CD14-positive monocyte (primary cell): ENCODE measurements around the gene GAS6. TPM values are rescaled to one million over a fixed set of nuclear protein-coding genes. Genes with fewer than 3 reads are reported as not detected.

Experiments
- DNase-seq, 3 donors: peaks; one replicate each; pipeline ENCODE4 v3.0.0-alpha.2; 2011 to 2022
- H2AFZ ChIP-seq: 2 replicates; pipeline ENCODE4 v1.6.0; 2012; ENCODE audit warnings: mild to moderate bottlenecking, low read depth, low read length, inconsistent platforms; ENCODE audit not compliant: insufficient read depth, poor library complexity, severe bottlenecking
- H3K27ac ChIP-seq, 2 donors: 1 replicate in 1 of 2; 2 replicates in 1 of 2; pipeline ENCODE4 v1.5.1; 2012 to 2013; ENCODE audit warnings: low read length in 2 of 2, control low read depth in 1 of 2, inconsistent platforms in 1 of 2, low read depth in 1 of 2, mild to moderate bottlenecking in 1 of 2
- H3K27me3 ChIP-seq, 2 donors: one replicate each; pipeline versions ENCODE4 v1.6.0 to v1.6.1; 2011 to 2013; ENCODE audit warnings: low read length in 2 of 2; ENCODE audit not compliant: control insufficient read depth in 2 of 2, insufficient read depth in 2 of 2
- H3K36me3 ChIP-seq, 2 donors: replicated peaks in 1 of 2; 1 replicate in 1 of 2; 2 replicates in 1 of 2; pipeline versions ENCODE4 v1.5.1 to v1.6.1; 2012 to 2013; ENCODE audit warnings: low read length in 2 of 2, control low read depth in 1 of 2, inconsistent platforms in 1 of 2, mild to moderate bottlenecking in 1 of 2; ENCODE audit not compliant: insufficient read depth in 2 of 2, control insufficient read depth in 1 of 2
- H3K4me1 ChIP-seq, 2 donors: 1 replicate in 1 of 2; 2 replicates in 1 of 2; pipeline versions ENCODE4 v1.5.1 to v1.6.1; 2012 to 2013; ENCODE audit warnings: low read length in 2 of 2, control low read depth in 1 of 2, inconsistent platforms in 1 of 2, mild to moderate bottlenecking in 1 of 2, moderate library complexity in 1 of 2; ENCODE audit not compliant: insufficient read depth in 2 of 2, control insufficient read depth in 1 of 2
- H3K4me2 ChIP-seq: replicated peaks from 2 replicates; pipeline ENCODE3; 2012; ENCODE audit warnings: low read length, moderate library complexity, mild to moderate bottlenecking; ENCODE audit not compliant: poor library complexity, severe bottlenecking; ENCODE audit errors: extremely low read depth
- H3K4me3 ChIP-seq, 3 experiments: fragments of 200-600 bp in 1 of 3; sonication (generic) in 1 of 3; replicated peaks in 1 of 3; 1 replicate in 2 of 3; 2 replicates in 1 of 3; pipeline ENCODE4 v1.5.1; 2011 to 2013; ENCODE audit warnings: low read length in 3 of 3, mild to moderate bottlenecking in 3 of 3, control low read depth in 2 of 3, low read depth in 2 of 3, inconsistent platforms in 1 of 3, moderate library complexity in 1 of 3
- H3K79me2 ChIP-seq: 2 replicates; pipeline ENCODE4 v1.6.0; 2012; ENCODE audit warnings: mild to moderate bottlenecking, control low read depth, inconsistent platforms, low read length, moderate library complexity; ENCODE audit not compliant: insufficient read depth
- H3K9ac ChIP-seq: 2 replicates; pipeline ENCODE4 v1.6.0; 2017; ENCODE audit warnings: low read length, mild to moderate bottlenecking; ENCODE audit not compliant: insufficient read depth, poor library complexity, severe bottlenecking
- H3K9me3 ChIP-seq, 2 donors: replicated peaks in 1 of 2; 1 replicate in 1 of 2; 2 replicates in 1 of 2; pipeline versions ENCODE4 v1.5.1 to v1.6.1; 2012 to 2013; ENCODE audit warnings: low read length in 2 of 2, control low read depth in 1 of 2; ENCODE audit not compliant: control insufficient read depth in 1 of 2, insufficient read depth in 1 of 2
- H4K20me1 ChIP-seq: 2 replicates; pipeline ENCODE4 v1.6.0; 2012; ENCODE audit warnings: mild to moderate bottlenecking, low read length, control low read depth, moderate library complexity; ENCODE audit not compliant: insufficient read depth
- H3K27ac Mint-ChIP-seq, 7 donors: one replicate each; pipeline ENCODE4 v1.8.0; 2020; ENCODE audit warnings: mild to moderate bottlenecking in 7 of 7, mixed read lengths in 7 of 7, moderate library complexity in 6 of 7, inconsistent platforms in 2 of 7
- H3K27me3 Mint-ChIP-seq, 3 donors: one replicate each; pipeline ENCODE4 v1.8.0; 2021 to 2022; ENCODE audit warnings: low read depth in 3 of 3, mild to moderate bottlenecking in 3 of 3, mixed read lengths in 3 of 3, moderate library complexity in 3 of 3, inconsistent platforms in 1 of 3
- H3K36me3 Mint-ChIP-seq, 2 donors: one replicate each; pipeline ENCODE4 v1.8.0; 2020; ENCODE audit warnings: mixed read lengths in 2 of 2, inconsistent platforms in 1 of 2, mild to moderate bottlenecking in 1 of 2
- H3K4me1 Mint-ChIP-seq: one replicate; pipeline ENCODE4 v1.8.0; 2020; ENCODE audit warnings: mild to moderate bottlenecking, mixed read lengths
- H3K4me3 Mint-ChIP-seq, 2 donors: one replicate each; pipeline ENCODE4 v1.8.0; 2020; ENCODE audit warnings: mild to moderate bottlenecking in 2 of 2, mixed read lengths in 2 of 2, moderate library complexity in 1 of 2
- H3K9me3 Mint-ChIP-seq, 7 donors: one replicate each; pipeline ENCODE4 v1.8.0; 2020 to 2022; ENCODE audit warnings: mixed read lengths in 7 of 7, mild to moderate bottlenecking in 6 of 7, moderate library complexity in 6 of 7, inconsistent platforms in 2 of 7
- CTCF ChIP-seq: fragments of 200-600 bp; IDR thresholded peaks from one replicate; pipeline ENCODE4 v1.8.0; 2022; ENCODE audit warnings: antibody characterized with exemption, mild to moderate bottlenecking
- WGBS: methylation state at CpG from one replicate; pipeline ENCODE4 v1.1.5; 2013; ENCODE audit warnings: missing lambda C conversion rate; ENCODE audit not compliant: insufficient coverage; 5-methylcytosine and 5-hydroxymethylcytosine counted together
- intact Hi-C, 2 donors: fragments of 100-400 bp; cut with micrococcal nuclease; formaldehyde crosslinking; loops; one replicate each; pipeline versions ENCODE4 v1.15.0 to v1.15.1; 2023
- polyA plus RNA-seq, 3 donors: library from polyadenylated mRNA; depleted of rRNA in 1 of 3; unstranded in 2 of 3; stranded (reverse) in 1 of 3; fragments of 300-500 nt in 2 of 3; fragments of >200 nt in 1 of 3; fragmentation: Illumina TruSeq in 2 of 3; gene quantifications; 1 replicate in 2 of 3; 2 replicates in 1 of 3; pipeline ENCODE4 v1.2.3, GENCODE V29; 2012 to 2021

The GAS6 gene
- polyA plus RNA-seq, 3 donors, result 1.8 to 7.5 (median 1.9) TPM

GRCh38 chr13:113882716-113883115, 18.8 kb upstream of the GAS6 start:
- intact Hi-C loops, result no loop called here
- Mint-ChIP-seq H3K27me3 (peaks cover 10 to 25% (median 11%) of the 10 kb centered on the region in 3 donors), H3K4me3 (no peak overlapping the region), H3K36me3 (no peaks in the 10 kb centered on the region), H3K27ac (peak overlapping the region in 1 of 7 donors; percentile 41), H3K4me1 (no peaks in the 10 kb centered on the region), H3K9me3 (peaks cover 0 to 6% (median 3%) of the 10 kb centered on the region in 7 donors)
- H3K36me3 ChIP-seq, result no peaks in the 10 kb centered on the region
- WGBS, result over 99% methylated on average over 13 of the region's 20 CpGs
- H3K4me2 ChIP-seq, result no peak overlapping the region
- no peak for DNase-seq
- no peak overlapping the region for H3K27ac ChIP-seq
- no peaks in the 10 kb centered on the region for H3K79me2 ChIP-seq
- no peaks in the 10 kb centered on the region for H3K4me1 ChIP-seq
- H3K9ac ChIP-seq, result no peak overlapping the region
- H2AFZ ChIP-seq, result no peak overlapping the region
- no peaks in the 10 kb centered on the region for H4K20me1 ChIP-seq
- TF ChIP-seq CTCF, result no peak
- H3K4me3 ChIP-seq, result no peak overlapping the region
- H3K27me3 ChIP-seq, result no peaks in the 10 kb centered on the region
- H3K9me3 ChIP-seq, result no peaks in the 10 kb centered on the region

- Histone ChIP-seq H4K20me1 (no peaks in the 10 kb centered on the region), H3K27me3 (no peaks in the 10 kb centered on the region), H3K27ac (no peak overlapping the region), H2AFZ (no peak overlapping the region), H3K4me2 (no peak overlapping the region), H3K36me3 (no peaks in the 10 kb centered on the region), H3K79me2 (no peaks in the 10 kb centered on the region), H3K4me3 (no peak overlapping the region), H3K9ac (no peak overlapping the region), H3K4me1 (no peaks in the 10 kb centered on the region), H3K9me3 (no peaks in the 10 kb centered on the region)
- no peak for DNase-seq
- no peak for TF ChIP-seq CTCF
- intact Hi-C loops, result no loop called here
- peaks cover 0 to 6% (median 3%) of the 10 kb centered on the region in 7 donors for H3K9me3 Mint-ChIP-seq
- WGBS, result 85% methylated on average over 4 of the region's 8 CpGs
- H3K4me3 Mint-ChIP-seq, result no peak overlapping the region
- no peaks in the 10 kb centered on the region for H3K36me3 Mint-ChIP-seq
- H3K27ac Mint-ChIP-seq, result no peak overlapping the region
- peaks cover 10 to 23% (median 11%) of the 10 kb centered on the region in 3 donors for H3K27me3 Mint-ChIP-seq
- H3K4me1 Mint-ChIP-seq, result no peaks in the 10 kb centered on the region
Measured at GRCh38 chr13:113882267-113882630, 18.4 kb upstream of the GAS6 start.
